ENCODE measurements around the gene POLA2.

POLA2 gene

DNA sequence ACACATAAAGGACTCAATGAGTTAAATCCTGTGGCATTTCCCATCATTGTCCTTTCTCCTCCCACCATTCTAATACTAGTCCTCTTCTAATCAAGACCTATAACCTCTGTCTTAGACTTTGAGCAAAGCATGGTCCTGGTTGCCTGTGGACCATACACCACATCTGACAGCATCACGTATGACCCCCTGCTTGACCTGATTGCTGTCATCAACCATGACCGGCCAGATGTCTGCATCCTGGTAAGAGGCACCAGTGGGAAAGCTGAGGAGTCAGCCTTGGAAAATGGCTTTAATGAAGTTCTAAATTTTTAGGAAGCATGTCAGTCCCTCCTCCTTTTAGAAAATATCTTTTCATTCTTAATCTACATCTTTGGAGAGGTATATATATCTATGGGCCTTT is 25.8 kb downstream of the POLA2 start:
- no peak for DNase-seq

DNA sequence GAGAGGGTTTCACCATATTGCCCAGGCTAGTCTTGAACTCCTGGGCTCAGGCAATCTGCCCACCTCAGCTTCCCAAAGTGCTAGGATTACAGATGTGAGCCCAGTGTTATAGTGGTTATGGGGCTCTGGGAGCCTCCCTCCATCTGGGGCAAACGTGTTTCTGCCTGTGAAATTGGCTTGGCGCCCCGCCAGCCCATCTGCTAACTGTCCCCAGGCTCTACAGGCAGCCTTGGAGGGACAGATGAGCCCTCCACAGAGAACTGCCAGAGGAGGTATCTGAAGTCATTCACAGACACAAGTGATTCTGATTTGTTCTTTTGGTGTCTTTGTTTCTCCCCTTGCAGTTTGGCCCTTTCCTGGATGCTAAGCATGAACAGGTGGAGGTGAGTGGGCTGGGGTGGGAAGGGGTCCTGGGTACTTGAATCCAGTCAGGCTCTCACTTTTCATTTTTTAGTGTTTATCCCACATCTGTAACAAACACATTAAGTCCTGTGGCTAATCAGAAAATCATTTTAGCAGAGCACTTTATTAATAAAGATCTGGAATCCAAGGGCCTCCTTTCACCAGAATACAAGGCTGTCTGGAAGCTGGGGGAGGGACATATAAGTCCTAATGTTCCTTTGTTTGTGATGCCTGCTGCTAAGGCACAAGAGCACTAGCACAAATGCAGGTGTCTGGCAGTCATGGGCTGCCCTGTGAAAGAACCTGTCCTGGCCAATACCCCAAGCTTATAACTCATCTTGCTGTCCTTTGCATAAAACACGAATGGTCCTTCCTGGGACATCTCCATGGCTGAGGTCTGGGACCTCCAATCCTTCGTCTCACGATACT is 27.2 kb downstream of the POLA2 start:
- DNase-seq: no peak

GRCh38 chr11:65290448-65291165 is 28.8 kb downstream of the POLA2 start:
- peak; percentile 96 for DNase-seq

- peak; percentile 68 for DNase-seq
These were observed 29.9 kb downstream of the POLA2 start for GRCh38 chr11:65291613-65292012.

GRCh38 chr11:65292890-65293289 is 31.1 kb downstream of the POLA2 start:
- no peak for DNase-seq

GRCh38 chr11:65293909-65294381 is 32.2 kb downstream of the POLA2 start:
- DNase-seq: no peak

GRCh38 chr11:65295001-65295400 is 33.2 kb downstream of the POLA2 start:
- DNase-seq: no peak

GRCh38 chr11:65295571-65296341 is 34.0 kb downstream of the POLA2 start:
- DNase-seq: no peak

DNA sequence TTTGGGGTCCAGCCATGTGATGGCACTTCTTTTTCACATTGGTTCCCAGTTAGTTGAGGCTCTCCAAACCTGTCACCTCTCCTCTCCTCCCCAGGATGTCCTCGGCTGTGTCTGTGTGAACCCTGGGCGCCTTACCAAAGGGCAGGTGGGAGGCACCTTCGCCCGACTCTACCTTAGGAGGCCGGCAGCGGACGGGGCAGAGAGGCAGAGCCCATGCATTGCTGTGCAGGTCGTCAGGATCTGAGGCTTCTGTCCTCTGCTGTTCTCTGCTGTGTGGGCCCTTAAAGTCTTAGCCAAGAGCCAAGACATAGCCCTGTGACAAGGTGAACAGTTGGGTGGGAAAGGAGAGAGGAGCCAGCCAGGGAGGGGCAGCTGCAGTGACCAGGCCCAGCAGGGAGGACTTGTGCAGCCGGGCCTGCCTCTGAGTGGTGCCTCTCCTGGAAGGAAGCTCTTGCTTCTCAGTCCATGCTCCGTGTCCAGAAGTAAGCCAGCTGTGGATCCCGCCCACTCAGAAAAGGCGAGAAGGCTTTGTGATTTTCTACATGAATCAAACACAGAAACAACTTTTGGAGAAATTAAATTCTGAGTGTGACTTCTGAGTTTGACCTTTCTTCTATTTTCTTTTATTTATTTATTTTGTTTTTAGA is 35.4 kb downstream of the POLA2 start:
- no peak for DNase-seq

GRCh38 chr11:65298131-65298535 is 36.4 kb downstream of the POLA2 start:
- peak; percentile 28 for DNase-seq

GRCh38 chr11:65298655-65299179 is 37.0 kb downstream of the POLA2 start:
- peak; percentile 53 for DNase-seq

GRCh38 chr11:65300621-65301275 is 39.0 kb downstream of the POLA2 start:
- no peak for DNase-seq

DNA sequence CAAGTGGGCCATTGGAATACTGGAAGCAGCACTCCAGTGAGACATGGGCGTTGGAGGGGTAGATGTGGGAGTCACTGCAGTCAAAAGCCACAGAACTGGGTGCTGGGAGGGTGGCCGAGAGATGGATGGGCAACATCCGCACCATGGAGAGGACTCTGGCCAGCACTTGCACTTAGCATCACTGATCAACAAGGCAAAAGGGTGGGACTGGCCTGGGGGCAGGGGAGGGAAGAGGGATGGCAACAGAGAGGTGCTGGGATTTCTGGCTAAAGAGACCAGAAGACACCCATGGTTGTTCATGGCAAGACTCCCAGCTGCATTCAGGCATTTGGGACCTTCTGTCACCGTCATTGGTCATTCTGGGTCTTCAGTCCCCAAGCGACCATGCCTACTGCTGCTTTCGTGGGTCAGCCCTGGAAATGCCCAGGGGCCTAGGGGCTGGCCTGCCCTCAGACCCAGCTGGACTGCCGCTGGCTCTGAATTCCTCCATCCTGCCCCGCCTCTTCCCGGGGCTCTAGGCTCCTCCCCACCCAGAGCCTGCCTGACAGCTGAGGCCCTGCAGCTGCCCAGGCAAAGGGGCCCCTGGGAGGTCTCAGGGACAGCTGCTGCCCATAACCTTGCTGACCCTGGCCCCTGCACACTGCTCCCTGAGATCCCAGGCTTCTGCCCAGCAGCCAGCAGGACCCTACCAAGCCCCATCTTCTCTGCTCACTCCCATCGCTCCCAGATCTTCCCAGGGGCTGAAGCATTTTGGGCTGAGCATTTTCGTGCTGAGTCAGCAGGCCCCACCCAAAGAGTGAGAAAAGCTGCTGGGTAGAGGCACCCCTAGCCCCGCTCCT is 39.9 kb downstream of the POLA2 start:
- DNase-seq: no peak

DNA sequence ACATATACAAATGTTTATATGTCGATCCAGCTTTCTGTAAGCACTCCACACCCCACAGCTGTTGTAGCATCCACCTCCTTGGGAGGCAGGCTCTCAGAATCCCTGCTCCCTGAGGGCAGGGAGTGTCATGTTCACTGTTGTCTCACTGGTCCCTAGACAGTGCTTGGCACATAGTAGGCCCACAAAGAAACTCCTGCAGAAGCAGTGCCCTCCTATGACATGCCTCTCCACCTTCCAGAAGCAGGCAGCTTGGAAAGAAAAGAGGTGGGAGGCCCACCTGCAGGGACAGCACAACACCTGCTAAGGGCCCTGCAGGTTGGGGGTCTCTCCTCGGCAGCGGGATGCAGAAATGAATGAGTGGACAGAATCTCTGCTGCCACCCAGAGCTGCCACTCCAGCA is 41.8 kb downstream of the POLA2 start:
- no peak for DNase-seq

DNA sequence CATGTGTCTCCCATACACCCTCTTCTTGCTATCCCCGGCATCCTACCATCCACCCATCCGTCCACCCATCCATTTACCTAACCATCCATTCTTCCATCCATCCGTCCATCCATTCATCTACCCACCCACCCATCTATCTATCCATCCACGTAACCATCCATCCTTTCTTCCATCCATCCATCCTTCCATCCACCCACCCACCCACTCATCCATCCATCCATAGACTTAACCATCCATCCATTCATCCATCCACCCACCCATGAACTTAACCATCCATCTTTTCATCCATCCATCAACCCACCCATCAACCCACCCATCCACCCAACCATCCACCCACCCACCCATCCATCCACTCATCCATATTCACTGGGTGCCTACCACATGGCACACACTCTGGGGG is 42.3 kb downstream of the POLA2 start:
- DNase-seq: no peak

DNA sequence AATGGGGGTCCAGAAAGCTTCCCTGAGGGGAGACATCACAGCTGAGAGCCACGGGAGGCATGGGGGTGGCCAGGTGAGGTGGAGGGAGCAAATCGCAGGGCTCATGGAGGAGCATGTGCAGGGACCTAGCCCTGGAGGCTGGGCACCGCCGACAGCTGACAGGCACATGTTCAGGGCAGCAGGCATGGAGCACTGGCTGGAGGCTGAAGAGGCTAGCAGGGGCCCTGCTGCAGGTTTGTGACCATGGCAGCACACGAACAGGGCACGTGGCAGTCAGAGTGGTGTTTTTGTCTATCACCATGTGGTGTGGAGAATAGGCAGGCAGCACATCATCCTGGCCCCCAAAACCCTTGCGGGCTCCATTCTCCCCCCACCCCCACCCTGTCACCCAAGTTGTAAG is 42.9 kb downstream of the POLA2 start:
- no peak for DNase-seq

GRCh38 chr11:65305501-65306268 is 43.9 kb downstream of the POLA2 start:
- DNase-seq: peak; percentile 44

DNA sequence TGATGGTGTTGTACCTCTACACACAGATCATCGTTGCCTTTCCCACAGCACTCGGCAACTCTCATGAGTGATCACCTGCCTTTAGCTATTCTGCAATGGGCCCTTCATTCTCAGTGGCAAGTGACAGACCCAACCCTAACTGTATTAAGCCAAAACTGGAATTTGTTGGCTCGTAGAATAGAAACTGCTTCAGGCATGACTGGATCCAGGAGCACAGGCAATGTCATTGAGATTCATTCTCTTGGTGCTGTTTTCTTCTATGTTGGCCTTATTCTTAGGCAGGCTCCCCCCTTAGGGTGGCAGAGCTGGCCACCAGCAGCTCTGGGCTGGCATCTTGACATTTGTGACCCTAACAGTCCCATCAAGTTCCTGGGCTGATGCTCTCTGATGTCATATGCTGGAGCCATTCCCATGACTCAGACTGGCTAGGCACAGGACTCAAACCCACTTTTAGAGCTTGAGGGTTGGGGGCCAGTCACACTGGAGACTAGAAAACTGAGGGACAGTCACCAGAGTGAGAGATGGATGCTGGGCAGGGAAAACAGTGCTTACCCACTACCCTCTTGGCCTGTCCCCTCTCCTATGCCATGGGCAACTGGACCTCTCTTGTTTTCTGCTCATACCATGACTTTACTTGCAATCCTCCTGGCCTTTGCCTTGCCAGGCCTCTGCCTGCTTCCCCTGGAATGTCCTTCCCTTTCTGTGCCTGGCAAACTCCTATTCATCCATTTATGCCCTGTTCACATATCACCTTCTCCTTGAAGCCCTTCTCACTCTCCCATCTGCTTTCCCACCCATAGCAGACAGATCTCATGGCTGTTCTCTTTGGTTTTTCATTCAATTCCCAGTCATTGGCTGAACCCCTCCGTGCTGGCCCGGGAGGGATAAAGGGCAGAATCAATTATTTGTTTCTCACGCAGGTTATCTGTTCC is 45.8 kb downstream of the POLA2 start:
- DNase-seq: no peak
